ENCODE measurements around the gene HNRNPD.
"Not testable (repeated sequence)": the region's sequence is repeated elsewhere in the genome, so short reads cannot be mapped to it uniquely, and the experiment has no call there.

DNA sequence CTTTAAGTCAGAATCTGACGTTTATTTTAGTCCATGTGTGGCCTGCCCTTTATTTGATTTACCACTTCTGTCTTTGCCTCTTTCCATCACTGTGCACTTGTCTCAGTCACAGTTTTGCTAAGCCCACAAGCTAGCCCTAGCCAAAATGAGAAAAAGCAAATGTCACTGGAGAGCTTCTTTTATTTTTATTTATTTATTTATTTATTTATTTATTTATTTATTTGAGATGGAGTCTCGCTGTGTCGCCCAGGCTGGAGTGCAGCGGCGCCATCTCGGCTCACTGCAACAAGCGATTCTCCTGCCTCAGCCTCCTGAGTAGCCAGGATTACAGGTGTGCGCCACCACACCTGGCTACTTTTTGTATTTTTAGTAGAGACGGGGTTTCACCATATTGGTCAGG is 16.3 kb upstream of the HNRNPD start:
- TF ChIP-seq POLR2A (IDR thresholded peaks at IDR 0.05; ENCODE audit: low read length); RNF2 (IDR thresholded peaks at IDR 0.05; ENCODE audit: borderline replicate concordance, low read depth): not testable (repeated sequence)
- TF ChIP-seq, protein P1, sequence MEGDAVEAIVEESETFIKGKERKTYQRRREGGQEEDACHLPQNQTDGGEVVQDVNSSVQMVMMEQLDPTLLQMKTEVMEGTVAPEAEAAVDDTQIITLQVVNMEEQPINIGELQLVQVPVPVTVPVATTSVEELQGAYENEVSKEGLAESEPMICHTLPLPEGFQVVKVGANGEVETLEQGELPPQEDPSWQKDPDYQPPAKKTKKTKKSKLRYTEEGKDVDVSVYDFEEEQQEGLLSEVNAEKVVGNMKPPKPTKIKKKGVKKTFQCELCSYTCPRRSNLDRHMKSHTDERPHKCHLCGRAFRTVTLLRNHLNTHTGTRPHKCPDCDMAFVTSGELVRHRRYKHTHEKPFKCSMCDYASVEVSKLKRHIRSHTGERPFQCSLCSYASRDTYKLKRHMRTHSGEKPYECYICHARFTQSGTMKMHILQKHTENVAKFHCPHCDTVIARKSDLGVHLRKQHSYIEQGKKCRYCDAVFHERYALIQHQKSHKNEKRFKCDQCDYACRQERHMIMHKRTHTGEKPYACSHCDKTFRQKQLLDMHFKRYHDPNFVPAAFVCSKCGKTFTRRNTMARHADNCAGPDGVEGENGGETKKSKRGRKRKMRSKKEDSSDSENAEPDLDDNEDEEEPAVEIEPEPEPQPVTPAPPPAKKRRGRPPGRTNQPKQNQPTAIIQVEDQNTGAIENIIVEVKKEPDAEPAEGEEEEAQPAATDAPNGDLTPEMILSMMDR (IDR thresholded peaks at IDR 0.05) = not testable (repeated sequence)

All from A549 (cell line).